ENCODE measurements around the gene ACVR1.
"Not testable (repeated sequence)": the region's sequence is repeated elsewhere in the genome, so short reads cannot be mapped to it uniquely, and the experiment has no call there.

The ACVR1 gene

GRCh38 chr2:157764386-157764785 is 111.7 kb downstream of the ACVR1 start:
- no peaks in the 10 kb centered on the region for H3K9me3 ChIP-seq
- H3K27me3 ChIP-seq, result no peaks in the 10 kb centered on the region
- no peak for DNase-seq
- TF ChIP-seq, protein P1, sequence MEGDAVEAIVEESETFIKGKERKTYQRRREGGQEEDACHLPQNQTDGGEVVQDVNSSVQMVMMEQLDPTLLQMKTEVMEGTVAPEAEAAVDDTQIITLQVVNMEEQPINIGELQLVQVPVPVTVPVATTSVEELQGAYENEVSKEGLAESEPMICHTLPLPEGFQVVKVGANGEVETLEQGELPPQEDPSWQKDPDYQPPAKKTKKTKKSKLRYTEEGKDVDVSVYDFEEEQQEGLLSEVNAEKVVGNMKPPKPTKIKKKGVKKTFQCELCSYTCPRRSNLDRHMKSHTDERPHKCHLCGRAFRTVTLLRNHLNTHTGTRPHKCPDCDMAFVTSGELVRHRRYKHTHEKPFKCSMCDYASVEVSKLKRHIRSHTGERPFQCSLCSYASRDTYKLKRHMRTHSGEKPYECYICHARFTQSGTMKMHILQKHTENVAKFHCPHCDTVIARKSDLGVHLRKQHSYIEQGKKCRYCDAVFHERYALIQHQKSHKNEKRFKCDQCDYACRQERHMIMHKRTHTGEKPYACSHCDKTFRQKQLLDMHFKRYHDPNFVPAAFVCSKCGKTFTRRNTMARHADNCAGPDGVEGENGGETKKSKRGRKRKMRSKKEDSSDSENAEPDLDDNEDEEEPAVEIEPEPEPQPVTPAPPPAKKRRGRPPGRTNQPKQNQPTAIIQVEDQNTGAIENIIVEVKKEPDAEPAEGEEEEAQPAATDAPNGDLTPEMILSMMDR (IDR thresholded peaks at IDR 0.05; ENCODE audit: low read depth, low read length), result no peak
- no peak overlapping the region for H3K4me3 ChIP-seq (ENCODE audit: low read depth, low read length)
- H3K36me3 ChIP-seq, result no peaks in the 10 kb centered on the region
- no peaks in the 10 kb centered on the region for H3K4me1 ChIP-seq

DNA sequence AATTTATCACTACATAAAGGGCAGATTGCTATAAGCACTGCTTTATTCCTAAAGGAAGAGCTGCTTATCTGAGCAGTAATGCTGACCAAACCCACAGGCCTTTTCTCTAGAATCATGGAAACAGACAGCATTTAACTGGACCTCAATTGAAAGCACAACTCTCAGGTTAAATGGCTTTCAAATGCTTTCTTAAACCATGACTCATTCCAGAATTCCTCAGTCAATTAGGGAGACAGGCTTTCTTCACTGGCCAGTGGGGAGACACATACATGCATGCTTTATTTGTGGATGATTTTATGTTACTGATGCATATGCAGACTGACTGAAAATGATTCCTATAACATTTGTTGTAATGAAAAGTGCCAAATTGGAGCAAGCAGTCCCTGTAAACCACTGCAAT is 114.6 kb downstream of the ACVR1 start:
- Histone ChIP-seq H3K4me1 (no peaks in the 10 kb centered on the region), H3K36me3 (no peaks in the 10 kb centered on the region)
- TF ChIP-seq, protein P1 (IDR thresholded peaks at IDR 0.05; ENCODE audit: low read depth, low read length), result no peak

GRCh38 chr2:157760949-157761348 is 115.2 kb downstream of the ACVR1 start:
- DNase-seq, result no peak
- no peak overlapping the region for H3K4me3 ChIP-seq (ENCODE audit: low read depth, low read length)
- no peaks in the 10 kb centered on the region for H3K36me3 ChIP-seq
- H3K9me3 ChIP-seq, result no peaks in the 10 kb centered on the region
- TF ChIP-seq, protein P1 (IDR thresholded peaks at IDR 0.05; ENCODE audit: low read depth, low read length), result no peak
- H3K27me3 ChIP-seq, result no peaks in the 10 kb centered on the region
- H3K4me1 ChIP-seq, result no peaks in the 10 kb centered on the region

More for the DNA sequence above, 114.6 kb downstream of the ACVR1 start:
- DNase-seq, result no peak
- Histone ChIP-seq H3K9me3 (no peaks in the 10 kb centered on the region), H3K27me3 (no peaks in the 10 kb centered on the region), H3K4me3 (ENCODE audit: low read depth, low read length) (no peak overlapping the region)

- Histone ChIP-seq H3K36me3 (no peaks in the 10 kb centered on the region), H3K27me3 (no peaks in the 10 kb centered on the region), H3K9me3 (no peaks in the 10 kb centered on the region), H3K4me1 (no peaks in the 10 kb centered on the region), H3K4me3 (ENCODE audit: low read depth, low read length) (no peak overlapping the region)
- no peak for DNase-seq
- TF ChIP-seq, protein P1 (IDR thresholded peaks at IDR 0.05; ENCODE audit: low read depth, low read length), result no peak
Observed at GRCh38 chr2:157759855-157760254, 116.3 kb downstream of the ACVR1 start.

DNA sequence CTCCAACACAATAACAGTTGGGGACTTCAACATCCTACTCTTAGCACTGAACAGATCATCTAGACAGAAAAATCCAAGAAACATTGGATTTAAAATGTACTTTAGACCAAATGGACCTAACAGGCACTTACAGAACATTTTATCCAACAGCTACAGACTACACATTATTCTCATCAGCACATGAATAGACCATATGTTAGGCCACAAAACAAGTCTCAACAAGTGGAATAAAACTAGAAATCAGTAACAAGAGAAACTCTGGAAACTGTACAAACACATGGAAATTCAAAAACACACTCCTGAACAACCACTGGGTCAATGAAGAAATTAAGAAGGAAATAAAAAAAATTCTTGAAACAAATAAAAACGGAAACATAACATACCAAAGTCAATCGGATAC is 117.5 kb downstream of the ACVR1 start:
- no peaks in the 10 kb centered on the region for H3K36me3 ChIP-seq
- H3K27me3 ChIP-seq, result no peaks in the 10 kb centered on the region
- TF ChIP-seq, protein P1 (IDR thresholded peaks at IDR 0.05; ENCODE audit: low read depth, low read length), result no peak
- no peaks in the 10 kb centered on the region for H3K9me3 ChIP-seq
- H3K4me3 ChIP-seq (ENCODE audit: low read depth, low read length), result no peak overlapping the region
- no peak for DNase-seq
- no peaks in the 10 kb centered on the region for H3K4me1 ChIP-seq

GRCh38 chr2:157757500-157757899 is 118.6 kb downstream of the ACVR1 start:
- Histone ChIP-seq H3K36me3 (no peaks in the 10 kb centered on the region), H3K4me3 (ENCODE audit: low read depth, low read length) (no peak overlapping the region), H3K4me1 (no peaks in the 10 kb centered on the region), H3K27me3 (no peaks in the 10 kb centered on the region), H3K9me3 (no peaks in the 10 kb centered on the region)
- DNase-seq, result no peak
- TF ChIP-seq, protein P1 (IDR thresholded peaks at IDR 0.05; ENCODE audit: low read depth, low read length), result no peak

GRCh38 chr2:157756447-157756846 is 119.7 kb downstream of the ACVR1 start:
- not testable (repeated sequence) for H3K9me3 ChIP-seq; DNase-seq; H3K27me3 ChIP-seq; H3K4me3 ChIP-seq (ENCODE audit: low read depth, low read length); H3K36me3 ChIP-seq; H3K4me1 ChIP-seq
